Measurements from ENCODE around the gene CDC7.
A peak's percentile ranks its signal among the peaks of the same experiment; 100 is the strongest.
"Not testable (repeated sequence)": the region's sequence is repeated elsewhere in the genome, so short reads cannot be mapped to it uniquely, and the experiment has no call there.

The CDC7 gene
- 15.8 to 21.9 (median 18.9) reads per million in 4 experiments for total RNA-seq

- DNase-seq: peak; percentile 76
Measured at GRCh38 chr1:91500756-91501522, at the start of gene CDC7. TSS of gene CDC7 (plus strand) at chr1:91500851. CDS start at chr1:91501717, 866 bp downstream.

- DNase-seq: no peak
Measured at GRCh38 chr1:91454136-91454535, 46.5 kb upstream of the CDC7 start.

GRCh38 chr1:91455334-91455733 lies 45.3 kb upstream of the CDC7 start:
- DNase-seq: no peak

- no peak for DNase-seq
Measured at GRCh38 chr1:91455896-91456295, 44.8 kb upstream of the CDC7 start.

GRCh38 chr1:91465350-91465749 lies 35.3 kb upstream of the CDC7 start:
- not testable (repeated sequence) for DNase-seq

GRCh38 chr1:91476533-91477217 lies 24.0 kb upstream of the CDC7 start:
- DNase-seq: no peak

GRCh38 chr1:91487469-91487868 lies 13.2 kb upstream of the CDC7 start:
- no peak for DNase-seq

- DNase-seq: no peak
Measured at GRCh38 chr1:91490501-91490900, 10.2 kb upstream of the CDC7 start.

GRCh38 chr1:91498035-91498434 lies 2.6 kb upstream of the CDC7 start:
- DNase-seq: no peak

- no peak for DNase-seq
Measured at GRCh38 chr1:91498498-91499245, 2.0 kb upstream of the CDC7 start.

GRCh38 chr1:91499346-91499745 lies 1.3 kb upstream of the CDC7 start:
- DNase-seq: no peak

- DNase-seq: no peak
Measured at GRCh38 chr1:91499904-91500755, 521 bp upstream of the CDC7 start.

- DNase-seq: no peak
Measured at GRCh38 chr1:91501523-91501851, 836 bp downstream of the CDC7 start.

- DNase-seq: no peak
Measured at GRCh38 chr1:91501971-91502671, 1.5 kb downstream of the CDC7 start.

- DNase-seq: no peak
Measured at GRCh38 chr1:91502672-91503184, 2.1 kb downstream of the CDC7 start.

- DNase-seq: no peak
Measured at GRCh38 chr1:91503332-91503900, 2.8 kb downstream of the CDC7 start.

GRCh38 chr1:91503975-91504530 lies 3.4 kb downstream of the CDC7 start:
- no peak for DNase-seq

- no peak for DNase-seq
Measured at GRCh38 chr1:91505086-91505485, 4.4 kb downstream of the CDC7 start.

GRCh38 chr1:91506071-91506470 lies 5.4 kb downstream of the CDC7 start:
- DNase-seq: no peak

- DNase-seq: no peak
Measured at GRCh38 chr1:91507328-91507727, 6.7 kb downstream of the CDC7 start.

- no peak for DNase-seq
Measured at GRCh38 chr1:91510754-91511153, 10.1 kb downstream of the CDC7 start.
